Measurements from ENCODE around the gene DNAJB1. TPM values are rescaled to one million over a fixed set of nuclear protein-coding genes. Genes with fewer than 3 reads are reported as not detected.

The DNAJB1 gene
- total and polyA plus RNA-seq, 2 of the 13 experiments (the other 11 are each of a cell fraction or from before 2014, with no cell fraction given): 87.5 to 97.3 TPM

- TF ChIP-seq KAT7 (CRISPR knock-in tag; IDR thresholded peaks at IDR 0.05; ENCODE audit: borderline replicate concordance) (peak; percentile 49; the same call in 1 of the 2 replicates), FLYWCH1 (CRISPR knock-in tag; IDR thresholded peaks at IDR 0.05) (no peak), PRDM15 (CRISPR knock-in tag; IDR thresholded peaks at IDR 0.05) (0 out of 2 replicates have a peak, but pooled peaks have one; percentile 64), MXD4 (CRISPR knock-in tag; IDR thresholded peaks at IDR 0.05) (peak; percentile 57; the same call in 1 of the 2 replicates), RERE (CRISPR knock-in tag; IDR thresholded peaks at IDR 0.05; ENCODE audit: low read depth) (no peak; the same call in 1 of the 2 replicates), CHCHD3 (CRISPR knock-in tag; IDR thresholded peaks at IDR 0.05) (peak; percentile 79; the same call in 1 of the 2 replicates), ZNF782 (CRISPR knock-in tag; IDR thresholded peaks at IDR 0.05; ENCODE audit: borderline replicate concordance) (no peak), SALL2 (CRISPR knock-in tag; IDR thresholded peaks at IDR 0.05) (peak; percentile 56), MIXL1 (CRISPR knock-in tag; IDR thresholded peaks at IDR 0.05) (peak; percentile 50; the same call in 1 of the 2 replicates), ZBTB7A (CRISPR knock-in tag; IDR thresholded peaks at IDR 0.05) (no peak), ZMYM3 (CRISPR knock-in tag; IDR thresholded peaks at IDR 0.05) (peak; percentile 71), CBX1 (IDR thresholded peaks at IDR 0.05; ENCODE audit: low read depth) (peak; percentile 28), RCOR2 (CRISPR knock-in tag; IDR thresholded peaks at IDR 0.05) (no peak), ZNF558 (CRISPR knock-in tag; IDR thresholded peaks at IDR 0.05; ENCODE audit: borderline replicate concordance) (no peak), LBX2 (CRISPR knock-in tag; IDR thresholded peaks at IDR 0.05; ENCODE audit: borderline replicate concordance) (no peak), KLF15 (CRISPR knock-in tag; IDR thresholded peaks at IDR 0.05; ENCODE audit: borderline replicate concordance) (0 out of 2 replicates have a peak, but pooled peaks have one; percentile 61), ZNF33B (CRISPR knock-in tag; IDR thresholded peaks at IDR 0.05) (peak; percentile 69; the same call in 1 of the 2 replicates), ZNF205 (CRISPR knock-in tag; IDR thresholded peaks at IDR 0.05) (0 out of 2 replicates have a peak, but pooled peaks have one; percentile 56), ZNF589 (CRISPR knock-in tag; conservative IDR thresholded peaks at IDR 0.05) (no peak), ZNF451 (CRISPR knock-in tag; IDR thresholded peaks at IDR 0.05) (no peak), ARHGAP35 (CRISPR knock-in tag; IDR thresholded peaks at IDR 0.05; ENCODE audit: borderline replicate concordance) (0 out of 2 replicates have a peak, but pooled peaks have one; percentile 39)
Measured at GRCh38 chr19:14496029-14496833, 22.0 kb downstream of the DNAJB1 start, which contains the start of gene GIPC1 (continued).
